ENCODE measurements around the gene ARAP3. TPM values are rescaled to one million over a fixed set of nuclear protein-coding genes. Genes with fewer than 3 reads are reported as not detected.
A peak's percentile ranks its signal among the peaks of the same experiment; 100 is the strongest.

ARAP3 gene
- total and polyA plus RNA-seq, 9 of the 15 experiments (the other 6 are each of a cell fraction or from before 2014, with no cell fraction given) = 0.83 to 25.7 (median 6.4) TPM

DNA sequence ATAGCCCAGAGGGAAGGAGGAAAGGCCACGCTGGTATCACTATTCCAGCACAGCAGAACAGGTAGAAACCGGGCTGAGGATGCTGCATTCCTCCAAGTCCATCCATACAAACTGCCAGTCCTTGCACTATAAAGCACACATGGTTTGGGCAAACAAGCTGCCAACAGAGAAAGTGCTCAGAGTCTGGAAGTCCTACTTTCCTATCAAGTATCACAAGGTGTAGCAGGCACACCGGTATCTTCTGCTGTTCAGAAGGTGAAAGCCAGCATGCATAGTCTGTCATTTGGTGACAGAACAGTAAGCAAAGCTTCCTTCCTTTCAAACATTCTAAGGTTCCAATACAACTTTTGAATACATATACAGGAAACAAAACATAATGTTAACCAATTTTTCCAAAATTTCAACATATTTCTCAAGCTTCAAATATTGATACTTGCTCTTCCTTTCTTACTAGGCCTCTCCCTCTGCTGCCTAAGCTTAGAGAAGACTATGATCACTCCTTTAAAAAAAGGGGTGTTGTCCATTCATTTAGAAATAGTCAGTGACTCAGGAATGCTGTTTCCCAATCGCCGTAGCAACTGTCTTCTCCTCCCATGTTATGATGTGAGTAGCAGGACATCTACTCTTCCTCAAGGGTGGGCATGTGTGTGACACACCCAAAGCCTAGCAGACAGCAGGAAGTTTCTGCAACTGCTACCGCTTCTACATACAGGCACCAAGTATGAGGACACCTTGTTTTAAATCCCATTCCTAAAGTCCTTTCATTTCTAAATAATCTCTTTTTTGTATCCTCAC is 77.9 kb downstream of the ARAP3 start (continued):
- TF ChIP-seq FOXK2 (conservative IDR thresholded peaks at IDR 0.05 in 1 of 2, IDR thresholded peaks at IDR 0.05 in 1 of 2; ENCODE audit: low read depth in 2 of 2) (peak; percentile 84 to 85), CTBP1 (IDR thresholded peaks at IDR 0.05; ENCODE audit: borderline replicate concordance) (peak; percentile 64; the same call in 1 of the 2 replicates), ZNF197 (CRISPR knock-in tag; IDR thresholded peaks at IDR 0.05; ENCODE audit: low read depth) (0 out of 2 replicates have a peak, but pooled peaks have one; percentile 20), ZNF592 (IDR thresholded peaks at IDR 0.05) (peak; percentile 35; the same call in 1 of the 2 replicates), RFX1 (IDR thresholded peaks at IDR 0.05) (peak; percentile 88), RBBP5 (IDR thresholded peaks at IDR 0.05; ENCODE audit: borderline replicate concordance, insufficient read depth, low read length, poor library complexity, severe bottlenecking) (peak; percentile 26), NRF1 (conservative IDR thresholded peaks at IDR 0.05 in 1 of 2, IDR thresholded peaks at IDR 0.05 in 1 of 2) (peak; percentile 44 to 56; a peak in 3 of 4 replicates), HDAC1 (IDR thresholded peaks at IDR 0.05) (peak in 1 of 2 experiments; percentile 72; a peak in 2 of 4 replicates), ZNF609 (CRISPR knock-in tag; IDR thresholded peaks at IDR 0.05; ENCODE audit: borderline replicate concordance) (0 out of 2 replicates have a peak, but pooled peaks have one; percentile 42), SIN3A (IDR thresholded peaks at IDR 0.05; ENCODE audit: borderline replicate concordance in 2 of 2, control insufficient read depth in 1 of 2, low read depth in 2 of 2, low read length in 2 of 2) (peak in 1 of 2 experiments; percentile 26; a peak in 1 of 4 replicates), DPF2 (IDR thresholded peaks at IDR 0.05) (peak; percentile 62), AFF4 (CRISPR knock-in tag; IDR thresholded peaks at IDR 0.05) (0 out of 2 replicates have a peak, but pooled peaks have one; percentile 47)

Measured in K562 (cell line).